ENCODE data around the gene LHFPL4.

LHFPL4 gene

GRCh38 chr3:9448643-9449042 is 105.0 kb downstream of the LHFPL4 start:
- TF ChIP-seq Cebpa-rat (IDR thresholded peaks at IDR 0.05): no peak
- Histone ChIP-seq H3K9me3 (no peaks in the 10 kb centered on the region), H3K27ac (no peak overlapping the region), H3K4me3 (no peak overlapping the region), H3K36me3 (peaks cover 100% of the 10 kb centered on the region), H3K4me2 (no peak overlapping the region), H3K4me1 (no peaks in the 10 kb centered on the region), H3K9ac (no peak overlapping the region), H3K27me3 (no peaks in the 10 kb centered on the region), H4K20me1 (peaks cover 78% of the 10 kb centered on the region)

Data from BLaER1 (cell line).